ENCODE results near the gene TMEFF1.

TMEFF1 gene

GRCh38 chr9:100575765-100576386, 102.9 kb downstream of the TMEFF1 start:
- DNase-seq (ENCODE audit: low read depth, low spot score), result no peak

GRCh38 chr9:100577776-100578448, 105.0 kb downstream of the TMEFF1 start, which contains the start of gene CAVIN4:
Gene CAVIN4 (plus strand): TSS chr9:100578079. CDS start chr9:100578144, 65 bp downstream.
- DNase-seq (ENCODE audit: low read depth, low spot score), result no peak

DNA sequence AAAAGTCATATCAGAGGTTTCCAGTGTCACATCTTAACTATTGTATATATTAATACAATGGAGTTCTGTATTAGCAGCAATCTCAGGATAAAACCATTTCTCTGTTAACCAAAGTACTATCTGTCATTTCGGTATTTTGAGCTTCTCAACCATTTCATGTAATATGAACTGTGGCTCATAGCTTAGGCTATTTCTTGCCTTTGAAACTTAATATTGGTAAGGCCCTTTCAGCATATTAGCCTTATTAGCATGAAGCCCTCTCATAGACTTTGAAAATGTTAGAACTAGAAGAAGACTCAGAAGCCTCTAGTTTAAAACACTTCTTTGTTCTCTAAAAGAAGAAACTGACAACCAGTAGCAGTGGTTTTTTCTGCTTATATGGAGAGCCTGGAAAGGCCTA, 105.7 kb downstream of the TMEFF1 start:
- no peak for DNase-seq (ENCODE audit: low read depth, low spot score)

GRCh38 chr9:100579665-100580064, 106.7 kb downstream of the TMEFF1 start:
- DNase-seq (ENCODE audit: low read depth, low spot score), result no peak

GRCh38 chr9:100580257-100580656, 107.3 kb downstream of the TMEFF1 start:
- DNase-seq (ENCODE audit: low read depth, low spot score), result no peak

GRCh38 chr9:100581081-100581480, 108.1 kb downstream of the TMEFF1 start:
- no peak for DNase-seq (ENCODE audit: low read depth, low spot score)

- DNase-seq (ENCODE audit: low read depth, low spot score), result no peak
These were observed 108.7 kb downstream of the TMEFF1 start for GRCh38 chr9:100581661-100582060.

- DNase-seq (ENCODE audit: low read depth, low spot score), result no peak
These were observed 110.3 kb downstream of the TMEFF1 start for GRCh38 chr9:100583014-100583802.

- DNase-seq (ENCODE audit: low read depth, low spot score), result no peak
These were observed 112.0 kb downstream of the TMEFF1 start for GRCh38 chr9:100584951-100585350.

DNA sequence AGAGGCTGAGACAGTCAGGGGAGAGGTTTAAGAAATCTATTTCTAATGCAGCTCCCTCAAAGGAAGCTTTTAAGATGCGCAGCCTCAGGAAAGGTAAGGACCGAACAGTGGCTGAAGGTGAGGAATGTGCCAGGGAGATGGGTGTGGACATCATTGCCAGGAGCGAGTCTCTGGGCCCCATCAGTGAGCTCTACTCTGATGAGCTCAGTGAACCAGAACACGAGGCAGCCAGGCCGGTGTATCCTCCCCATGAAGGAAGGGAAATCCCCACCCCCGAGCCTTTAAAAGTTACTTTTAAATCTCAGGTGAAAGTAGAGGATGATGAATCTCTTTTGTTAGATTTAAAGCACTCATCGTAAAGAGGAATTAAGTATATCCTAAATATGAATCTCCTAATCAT, 113.1 kb downstream of the TMEFF1 start:
- DNase-seq (ENCODE audit: low read depth, low spot score), result no peak

GRCh38 chr9:100587375-100587774, 114.4 kb downstream of the TMEFF1 start:
- no peak for DNase-seq (ENCODE audit: low read depth, low spot score)

DNA sequence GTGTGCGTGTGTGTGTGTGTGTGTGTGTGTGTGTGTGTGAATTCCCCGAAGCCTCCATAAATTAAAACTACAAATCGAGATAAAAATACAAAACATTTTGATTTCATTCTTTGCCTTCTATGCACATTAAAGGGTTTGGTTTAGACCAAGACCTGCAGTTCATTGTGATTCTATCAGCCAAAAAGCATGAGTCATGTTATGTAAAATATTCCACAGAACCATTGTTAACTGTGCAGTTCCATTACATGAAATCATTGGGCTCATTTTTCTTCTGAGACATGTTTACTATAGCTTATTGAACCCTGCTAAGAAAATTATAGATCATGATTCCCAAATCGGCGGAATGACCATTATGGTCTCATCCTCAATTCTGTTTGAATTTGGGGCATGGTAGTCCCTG, 116.6 kb downstream of the TMEFF1 start:
- DNase-seq (ENCODE audit: low read depth, low spot score), result no peak

DNA sequence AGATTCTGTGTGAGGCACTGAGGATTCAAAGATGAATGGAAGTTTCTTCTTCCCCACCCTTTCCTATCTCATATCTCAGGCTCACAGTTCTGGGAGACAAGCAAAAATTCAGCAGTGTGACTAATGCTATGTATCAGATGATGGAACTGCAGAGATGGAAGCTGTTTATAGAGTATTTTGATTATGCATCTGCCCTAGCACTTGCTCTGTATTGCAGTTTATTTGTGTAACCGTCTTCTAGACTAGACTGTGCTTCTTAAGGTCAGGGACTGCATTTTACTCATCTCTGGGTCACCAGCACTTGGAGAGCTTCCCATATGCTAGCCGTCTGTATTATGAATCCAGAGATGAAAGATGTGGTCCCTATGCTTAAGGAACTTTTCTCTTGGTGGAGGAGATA, 117.5 kb downstream of the TMEFF1 start:
- no peak for DNase-seq (ENCODE audit: low read depth, low spot score)

DNA sequence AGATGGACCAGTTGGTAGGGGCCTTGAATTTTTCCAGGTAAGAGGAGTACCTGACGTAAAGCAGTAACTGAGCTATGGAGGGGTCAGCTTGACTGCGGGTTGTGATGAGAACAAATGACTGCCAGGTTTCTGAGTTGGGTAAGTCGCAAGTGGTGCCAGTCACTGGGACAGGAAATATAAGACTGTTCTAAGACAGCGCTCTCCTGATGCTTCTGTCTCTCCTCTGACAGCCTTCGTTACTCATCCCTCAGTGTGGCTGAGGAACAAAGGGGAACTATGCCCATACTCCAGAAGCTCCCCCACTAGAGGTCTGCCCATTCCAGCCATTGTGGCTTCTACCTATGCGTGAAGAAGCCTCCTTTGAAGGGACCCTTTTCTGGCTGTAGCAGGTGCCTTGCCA, 118.2 kb downstream of the TMEFF1 start:
- DNase-seq (ENCODE audit: low read depth, low spot score), result no peak

- no peak for DNase-seq (ENCODE audit: low read depth, low spot score)
These were observed 118.9 kb downstream of the TMEFF1 start for GRCh38 chr9:100591639-100592412.

DNA sequence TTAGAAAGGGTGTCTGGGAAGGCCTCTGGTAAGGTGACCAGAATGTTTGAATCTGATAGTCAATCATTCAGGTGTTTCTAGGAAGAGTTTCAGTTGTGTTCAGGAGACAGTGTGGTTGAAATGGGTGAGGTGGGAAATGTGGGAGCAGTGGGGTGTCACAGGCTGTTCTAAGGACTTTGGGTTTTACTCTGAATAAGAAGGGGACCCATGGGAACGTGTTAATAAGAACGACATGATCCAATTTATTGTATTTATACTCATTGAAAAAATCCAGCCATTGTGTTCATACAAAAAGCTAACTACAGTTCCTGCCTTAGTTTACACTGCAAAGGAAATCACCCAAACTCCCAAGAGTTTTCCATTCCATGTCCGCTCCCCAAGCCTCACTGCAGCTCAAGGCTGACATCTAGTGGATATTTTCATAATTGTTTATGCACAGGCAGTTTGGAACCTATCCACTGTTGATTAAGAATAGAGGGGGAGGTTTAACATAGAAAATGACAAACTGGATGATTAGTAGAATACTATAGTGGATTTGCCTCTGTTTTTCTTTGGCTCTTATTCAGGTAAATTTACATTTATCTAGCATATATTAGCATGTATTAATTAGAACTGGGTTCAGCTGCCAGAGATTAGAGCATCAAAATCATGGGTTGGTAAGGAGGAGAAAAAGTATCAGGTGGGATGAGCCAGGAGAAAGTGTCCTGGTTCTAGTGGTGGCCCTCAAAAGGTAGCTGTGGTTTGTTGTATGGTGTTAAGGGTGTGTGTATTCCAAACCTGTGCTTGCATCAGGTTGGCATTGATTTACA, 122.6 kb downstream of the TMEFF1 start:
- no peak for DNase-seq (ENCODE audit: low read depth, low spot score)

GRCh38 chr9:100597236-100597635, 124.3 kb downstream of the TMEFF1 start:
- DNase-seq (ENCODE audit: low read depth, low spot score), result no peak

DNA sequence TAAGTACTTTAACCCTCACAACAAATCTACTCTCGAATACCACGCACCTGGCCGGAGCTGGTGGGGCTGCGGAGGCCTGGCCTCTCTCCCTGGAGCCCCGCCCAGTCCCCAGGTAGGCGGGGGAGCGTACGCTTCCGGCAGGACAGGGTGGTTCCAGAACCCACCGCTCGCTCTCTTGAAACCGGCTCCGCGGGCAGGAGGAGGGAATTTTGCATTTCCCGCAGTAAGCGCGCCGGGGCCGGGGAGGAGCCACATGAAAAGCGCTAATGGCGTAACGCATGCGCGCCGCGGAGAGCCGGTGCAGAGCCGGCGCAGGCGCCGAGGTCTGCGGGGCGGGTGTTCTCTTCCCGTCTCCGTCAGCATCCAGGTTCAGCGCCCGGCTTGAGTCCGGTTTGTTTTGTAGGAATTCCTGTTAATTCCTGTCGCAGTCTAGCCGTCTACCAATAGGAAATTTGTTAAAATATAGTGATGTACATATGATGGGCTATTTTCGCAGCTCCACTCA, 125.7 kb downstream of the TMEFF1 start:
- no peak for DNase-seq (ENCODE audit: low read depth, low spot score)

- no peak for DNase-seq (ENCODE audit: low read depth, low spot score)
These were observed 127.7 kb downstream of the TMEFF1 start for GRCh38 chr9:100600521-100601079.

GRCh38 chr9:100601216-100601615, 128.3 kb downstream of the TMEFF1 start:
- DNase-seq (ENCODE audit: low read depth, low spot score), result no peak
